Adipocyte (in vitro differentiated cells): ENCODE measurements around the gene CCDC88C.
"Not testable (repeated sequence)": the region's sequence is repeated elsewhere in the genome, so short reads cannot be mapped to it uniquely, and the experiment has no call there.

Source experiments
- DNase-seq: peaks from one replicate; pipeline ENCODE4 v3.0.0-alpha.2; 2015; ENCODE audit warnings: low read depth
- H3K27me3 ChIP-seq: replicated peaks from 2 replicates; pipeline ENCODE4 v1.7.0; 2013; ENCODE audit warnings: mild to moderate bottlenecking, low read length, moderate library complexity; ENCODE audit not compliant: control insufficient read depth, insufficient read depth
- H3K36me3 ChIP-seq: 2 replicates; pipeline ENCODE4 v1.7.0; 2013; ENCODE audit warnings: low read length, mild to moderate bottlenecking, moderate library complexity; ENCODE audit not compliant: control insufficient read depth, insufficient read depth, severe bottlenecking
- H3K4me1 ChIP-seq: 2 replicates; pipeline ENCODE4 v1.7.0; 2013; ENCODE audit warnings: mild to moderate bottlenecking, low read length, moderate library complexity; ENCODE audit not compliant: control insufficient read depth, insufficient read depth
- H3K4me3 ChIP-seq: 2 replicates; pipeline ENCODE4 v1.7.0; 2013; ENCODE audit warnings: mild to moderate bottlenecking, low read length, moderate library complexity
- H3K9ac ChIP-seq: 2 replicates; pipeline ENCODE4 v1.7.0; 2013; ENCODE audit warnings: mild to moderate bottlenecking, low read length, moderate library complexity
- H3K9me3 ChIP-seq: 2 replicates; pipeline ENCODE4 v1.7.0; 2013; ENCODE audit warnings: mild to moderate bottlenecking, low read length, moderate library complexity; ENCODE audit not compliant: control insufficient read depth

Gene CCDC88C

DNA sequence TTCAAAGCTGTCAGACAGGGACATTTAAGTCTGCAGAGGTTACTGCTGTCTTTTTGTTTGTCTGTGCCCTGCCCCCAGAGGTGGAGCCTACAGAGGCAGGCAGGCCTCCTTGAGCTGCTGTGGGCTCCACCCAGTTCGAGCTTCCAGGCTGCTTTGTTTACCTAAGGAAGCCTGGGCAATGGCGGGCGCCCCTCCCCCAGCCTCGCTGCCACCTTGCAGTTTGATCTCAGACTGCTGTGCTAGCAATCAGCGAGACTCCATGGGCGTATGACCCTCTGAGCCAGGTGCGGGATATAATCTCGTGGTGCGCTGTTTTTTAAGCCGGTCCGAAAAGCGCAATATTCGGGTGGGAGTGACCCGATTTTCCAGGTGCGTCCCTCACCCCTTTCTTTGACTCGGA, 18.6 kb upstream of the CCDC88C start:
- not testable (repeated sequence) for H3K4me3 ChIP-seq, H3K36me3 ChIP-seq, DNase-seq, H3K27me3 ChIP-seq, H3K4me1 ChIP-seq, H3K9ac ChIP-seq, H3K9me3 ChIP-seq

DNA sequence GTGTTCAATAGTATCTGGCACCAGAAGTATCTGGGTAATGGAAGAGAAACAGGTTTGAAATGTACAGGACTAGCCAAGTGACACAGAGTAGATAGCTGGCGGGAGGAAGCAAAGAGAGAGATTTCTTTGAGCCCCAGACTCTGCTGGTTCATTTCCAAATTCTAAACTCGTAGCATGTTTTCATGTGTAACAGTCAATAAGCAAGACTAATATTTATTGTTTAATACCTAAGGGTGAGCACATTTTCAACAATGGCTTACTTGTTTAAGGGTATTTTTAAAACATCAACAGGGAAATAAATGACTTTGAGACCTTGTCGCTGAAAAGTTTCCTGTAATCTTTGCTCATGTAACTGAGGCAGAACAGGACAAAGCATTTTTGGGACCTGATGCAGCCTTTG, 11.8 kb upstream of the CCDC88C start:
- Histone ChIP-seq H3K36me3 (no peaks in the 10 kb centered on the region), H3K9me3 (no peaks in the 10 kb centered on the region), H3K4me1 (no peaks in the 10 kb centered on the region), H3K9ac (no peak overlapping the region), H3K4me3 (no peak overlapping the region), H3K27me3 (peaks cover 5% of the 10 kb centered on the region)
- no peak for DNase-seq

DNA sequence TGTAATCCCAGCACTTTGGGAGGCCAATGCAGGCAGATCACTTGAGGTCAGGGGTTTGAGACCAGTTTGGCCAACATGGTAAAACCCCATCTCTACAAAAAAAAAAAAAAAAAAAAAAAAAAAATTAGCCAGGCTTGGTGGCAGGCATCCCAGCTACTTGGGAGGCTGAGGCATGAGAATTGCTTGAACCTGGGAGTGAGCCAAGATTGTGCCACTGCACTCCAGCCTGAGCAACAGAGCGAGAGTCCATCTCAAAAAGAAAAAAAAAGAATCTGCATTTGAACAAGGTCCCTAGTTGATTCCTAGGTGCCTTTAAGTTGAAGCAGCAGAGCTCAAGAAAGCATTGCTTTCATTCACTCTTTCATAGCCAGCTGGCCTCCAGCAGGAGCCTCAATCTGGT, 11.3 kb upstream of the CCDC88C start:
- not testable (repeated sequence) for H3K9me3 ChIP-seq, H3K4me1 ChIP-seq, H3K9ac ChIP-seq, DNase-seq, H3K27me3 ChIP-seq, H3K36me3 ChIP-seq, H3K4me3 ChIP-seq

DNA sequence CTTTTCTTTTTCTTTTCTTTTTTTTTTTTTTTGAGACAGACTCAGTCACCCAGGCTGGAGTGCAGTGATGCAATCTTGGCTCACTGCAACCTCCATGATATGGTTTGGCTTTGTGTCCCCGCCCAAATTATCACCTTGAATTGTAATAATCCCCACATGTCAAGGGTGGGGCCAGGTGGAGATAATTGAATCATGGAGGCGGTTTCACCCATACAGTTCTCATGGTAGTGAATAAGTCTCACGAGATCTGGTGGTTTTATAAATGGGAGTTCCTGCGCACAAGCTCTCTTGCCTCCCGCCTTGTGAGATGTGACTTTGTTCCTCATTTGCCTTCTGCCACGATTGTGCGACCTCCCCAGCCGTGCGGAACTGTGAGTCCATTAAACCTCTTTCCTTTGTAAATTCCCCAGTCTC, 7.9 kb upstream of the CCDC88C start:
- DNase-seq, H3K36me3 ChIP-seq, H3K4me3 ChIP-seq, H3K9ac ChIP-seq, H3K27me3 ChIP-seq, H3K9me3 ChIP-seq: not testable (repeated sequence)
- H3K4me1 ChIP-seq: peaks cover 12% of the 10 kb centered on the region

DNA sequence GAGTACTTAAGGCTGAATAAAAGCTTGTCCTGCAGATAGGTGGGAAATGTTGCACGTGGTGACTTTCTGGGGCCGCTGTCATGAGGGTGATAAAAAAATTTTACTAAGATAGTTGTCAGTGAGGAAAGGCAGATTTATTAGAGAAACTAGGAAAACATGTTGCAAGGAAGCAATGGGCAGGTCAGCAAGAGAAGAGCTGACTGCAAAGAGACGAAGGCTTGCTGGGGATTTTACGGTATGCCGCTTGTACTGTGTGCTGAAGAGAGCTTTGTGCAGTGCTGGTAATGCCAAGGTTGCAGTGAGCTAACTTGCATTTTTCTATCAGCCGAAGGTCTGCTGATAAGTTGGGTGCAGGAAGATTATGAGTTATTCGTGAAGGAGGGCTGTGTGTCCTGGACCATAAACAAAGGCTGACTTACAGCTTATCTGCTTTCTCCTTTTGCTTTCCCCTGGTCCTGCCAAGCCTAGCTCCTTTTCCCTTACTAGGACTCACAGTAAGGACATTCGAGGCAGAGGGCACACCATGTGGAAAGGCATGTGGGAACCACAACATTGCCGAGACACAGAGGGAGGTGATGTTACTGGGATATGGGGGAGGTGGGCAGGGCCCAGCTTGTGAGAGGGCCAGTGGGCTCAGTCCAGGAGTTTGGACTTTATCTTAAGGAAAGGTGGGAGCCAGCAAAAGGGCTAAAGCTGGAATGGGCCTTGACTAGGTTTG, 7.4 kb upstream of the CCDC88C start:
- Histone ChIP-seq H3K36me3 (no peaks in the 10 kb centered on the region), H3K9me3 (no peaks in the 10 kb centered on the region), H3K4me3 (no peak overlapping the region), H3K9ac (no peak overlapping the region), H3K27me3 (peaks cover 5% of the 10 kb centered on the region), H3K4me1 (peaks cover 12% of the 10 kb centered on the region)
- no peak for DNase-seq

DNA sequence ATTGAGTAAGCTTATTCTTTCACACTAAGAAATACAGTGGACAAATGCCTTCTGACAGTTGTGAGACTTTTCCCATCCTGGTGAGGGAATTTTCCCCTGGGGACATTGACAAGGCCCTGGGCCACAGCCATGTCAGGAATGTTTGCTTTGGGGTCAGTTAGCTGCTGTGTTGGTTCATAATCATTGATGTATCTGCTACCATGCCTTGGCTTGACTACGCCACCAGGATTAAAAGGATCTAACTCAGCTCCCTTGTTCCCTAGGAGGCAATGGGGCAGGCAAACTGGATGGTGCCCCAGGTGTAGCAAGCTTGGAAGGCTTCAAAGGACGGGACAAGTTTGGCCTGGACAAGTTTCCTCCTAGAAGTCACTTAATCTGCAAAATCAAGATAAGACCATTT, 3.1 kb upstream of the CCDC88C start:
- no peaks in the 10 kb centered on the region for H3K9me3 ChIP-seq
- no peak overlapping the region for H3K9ac ChIP-seq
- peaks cover 16% of the 10 kb centered on the region for H3K27me3 ChIP-seq
- no peaks in the 10 kb centered on the region for H3K36me3 ChIP-seq
- H3K4me3 ChIP-seq: no peak overlapping the region
- peaks cover 29% of the 10 kb centered on the region for H3K4me1 ChIP-seq
- DNase-seq: no peak

DNA sequence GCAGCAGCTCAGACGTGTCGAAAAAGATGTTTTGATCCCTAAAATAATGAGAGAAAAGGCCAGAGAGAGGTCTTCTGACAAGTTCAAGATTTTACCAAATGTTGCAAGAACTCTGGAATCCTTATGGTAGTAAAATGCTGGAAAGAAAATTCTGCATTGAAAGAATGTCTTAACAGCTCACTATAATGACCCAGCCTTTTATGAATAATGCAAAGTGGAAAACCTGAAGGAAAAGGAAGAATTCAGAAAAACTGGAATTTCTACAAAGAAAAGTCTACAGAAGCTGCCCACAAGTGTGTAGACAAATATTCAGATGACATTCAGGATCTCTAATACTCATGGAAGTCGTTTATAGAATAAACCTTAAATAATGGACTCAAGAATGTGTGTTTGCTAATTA, 1.8 kb upstream of the CCDC88C start:
- DNase-seq: no peak
- peaks cover 29% of the 10 kb centered on the region for H3K4me1 ChIP-seq
- no peaks in the 10 kb centered on the region for H3K9me3 ChIP-seq
- H3K36me3 ChIP-seq: no peaks in the 10 kb centered on the region
- H3K4me3 ChIP-seq: no peak overlapping the region
- peaks cover 16% of the 10 kb centered on the region for H3K27me3 ChIP-seq
- H3K9ac ChIP-seq: no peak overlapping the region

DNA sequence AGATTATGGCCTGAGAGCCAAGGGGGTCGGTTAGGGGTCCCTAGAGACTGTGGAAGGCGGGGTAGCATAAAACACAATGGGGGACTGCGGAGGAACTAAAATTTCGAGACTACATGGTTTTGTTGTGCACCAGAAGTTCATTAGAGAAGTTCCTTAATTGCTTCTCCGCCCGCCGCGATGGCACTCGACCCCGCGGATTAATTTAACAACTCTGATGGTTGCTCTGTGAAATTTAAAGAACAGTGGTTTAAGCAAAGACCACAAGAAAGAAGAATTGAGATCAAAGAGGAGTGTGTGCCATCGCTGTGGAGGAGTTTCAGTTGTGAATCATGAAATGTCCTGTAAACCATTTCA, 1.4 kb upstream of the CCDC88C start:
- Histone ChIP-seq H3K9ac (no peak overlapping the region), H3K4me1 (peaks cover 29% of the 10 kb centered on the region), H3K36me3 (no peaks in the 10 kb centered on the region), H3K27me3 (peaks cover 18% of the 10 kb centered on the region), H3K4me3 (no peak overlapping the region), H3K9me3 (no peaks in the 10 kb centered on the region)
- peak; percentile 13 for DNase-seq

DNA sequence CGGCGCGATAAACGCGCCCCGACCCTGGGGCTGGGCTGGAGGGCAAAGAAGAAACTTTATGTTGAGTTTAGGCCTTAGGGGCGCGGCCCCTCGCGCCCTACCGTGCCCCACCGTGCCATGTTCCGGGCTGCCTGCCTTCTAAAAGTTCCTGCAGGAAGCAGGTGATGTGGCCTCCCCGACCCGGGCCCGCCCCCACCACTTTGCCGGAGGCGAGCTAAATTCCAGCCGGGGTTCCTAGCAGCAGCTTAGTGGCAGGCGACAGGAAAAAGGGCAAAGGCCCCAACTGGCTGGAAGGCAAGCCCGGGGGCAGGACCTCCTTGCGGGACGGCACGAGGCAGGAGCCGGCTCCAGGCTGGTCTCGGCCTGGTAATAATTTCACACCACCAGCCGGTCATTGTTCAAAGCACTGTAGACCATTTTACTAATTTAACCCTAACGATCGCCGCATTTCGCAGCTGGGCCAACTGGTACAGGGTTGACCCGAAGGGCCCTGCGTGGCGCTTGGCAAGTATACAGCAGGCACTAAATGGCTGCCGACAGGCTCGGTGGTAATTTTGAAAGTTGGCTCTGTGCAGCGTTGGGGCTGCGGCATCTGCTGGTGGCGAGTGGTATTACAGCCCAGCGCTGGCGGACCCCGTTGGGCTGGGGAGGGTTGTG, 895 bp upstream of the CCDC88C start:
- Histone ChIP-seq H3K27me3 (peaks cover 23% of the 10 kb centered on the region), H3K9ac (no peak overlapping the region), H3K36me3 (no peaks in the 10 kb centered on the region), H3K9me3 (no peaks in the 10 kb centered on the region), H3K4me1 (peaks cover 29% of the 10 kb centered on the region), H3K4me3 (peak overlapping the region; percentile 41)
- DNase-seq: peak; percentile 81

DNA sequence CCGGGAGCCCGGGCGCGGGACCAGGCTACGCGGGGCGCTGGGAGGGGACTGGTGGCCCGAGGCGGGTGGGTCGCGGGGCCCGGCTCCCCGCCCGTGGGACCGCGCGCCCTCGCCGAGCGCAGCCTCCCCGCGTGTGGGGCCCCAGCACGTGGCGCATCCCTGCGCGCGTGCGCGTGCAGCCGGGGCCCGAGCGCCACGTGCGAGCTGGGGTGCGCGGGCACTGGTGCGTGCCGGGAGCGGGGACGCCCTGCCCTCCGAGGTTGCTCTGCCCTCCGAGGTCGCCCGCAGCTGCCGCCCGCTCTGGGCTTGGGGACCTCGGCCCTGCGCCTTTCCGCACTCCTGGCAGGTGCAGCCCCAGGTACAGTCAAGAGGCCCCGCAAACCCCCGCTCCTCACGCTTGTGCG, 365 bp upstream of the CCDC88C start:
- no peak for DNase-seq
- H3K36me3 ChIP-seq: no peaks in the 10 kb centered on the region
- no peak overlapping the region for H3K4me3 ChIP-seq
- no peak overlapping the region for H3K9ac ChIP-seq
- H3K4me1 ChIP-seq: peaks cover 29% of the 10 kb centered on the region
- H3K9me3 ChIP-seq: no peaks in the 10 kb centered on the region
- peaks cover 27% of the 10 kb centered on the region for H3K27me3 ChIP-seq

DNA sequence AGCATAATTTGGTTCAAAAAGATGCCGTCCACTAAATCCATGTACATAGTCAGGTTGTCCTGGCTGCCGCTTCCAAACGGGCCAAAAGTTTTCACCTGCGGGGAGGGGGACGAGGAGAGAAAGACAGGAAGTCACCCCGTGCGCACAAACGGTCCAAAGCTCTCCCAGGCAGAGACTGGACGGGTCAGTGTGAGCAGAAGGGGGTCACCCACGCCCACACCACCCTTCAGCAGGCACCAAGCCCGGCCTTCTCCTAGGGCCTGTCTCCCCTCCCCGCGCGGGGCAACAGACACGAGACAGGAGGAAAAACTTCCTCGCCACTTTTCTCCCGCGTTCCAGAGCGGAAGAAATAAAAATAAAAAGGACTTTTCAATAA, 888 bp downstream of the CCDC88C start:
- no peak overlapping the region for H3K4me3 ChIP-seq
- H3K9ac ChIP-seq: no peak overlapping the region
- peaks cover 29% of the 10 kb centered on the region for H3K4me1 ChIP-seq
- DNase-seq: no peak
- H3K9me3 ChIP-seq: no peaks in the 10 kb centered on the region
- no peaks in the 10 kb centered on the region for H3K36me3 ChIP-seq
- peaks cover 31% of the 10 kb centered on the region for H3K27me3 ChIP-seq
